Stimulated activated CD8-positive, alpha-beta memory T cell treated with anti-CD3 and anti-CD28 coated beads, Interleukin-7, amount 100 ng/mL, for 4 hours (primary cell): Measurements from ENCODE around the gene UGT1A6.
"Not testable (repeated sequence)": the region's sequence is repeated elsewhere in the genome, so short reads cannot be mapped to it uniquely, and the experiment has no call there.

ENCODE experiments used
- DNase-seq, 2 donors: peaks; one replicate each; pipeline ENCODE4 v3.0.0-alpha.2; 2020; ENCODE audit warnings: low read depth in 2 of 2

The UGT1A6 gene

GRCh38 chr2:233728723-233729301 is 36.1 kb downstream of the UGT1A6 start, which contains the start of gene UGT1A3:
TSS of gene UGT1A3 (plus strand) at chr2:233729042. CDS start at chr2:233729127, 85 bp downstream.
- DNase-seq = no peak

DNA sequence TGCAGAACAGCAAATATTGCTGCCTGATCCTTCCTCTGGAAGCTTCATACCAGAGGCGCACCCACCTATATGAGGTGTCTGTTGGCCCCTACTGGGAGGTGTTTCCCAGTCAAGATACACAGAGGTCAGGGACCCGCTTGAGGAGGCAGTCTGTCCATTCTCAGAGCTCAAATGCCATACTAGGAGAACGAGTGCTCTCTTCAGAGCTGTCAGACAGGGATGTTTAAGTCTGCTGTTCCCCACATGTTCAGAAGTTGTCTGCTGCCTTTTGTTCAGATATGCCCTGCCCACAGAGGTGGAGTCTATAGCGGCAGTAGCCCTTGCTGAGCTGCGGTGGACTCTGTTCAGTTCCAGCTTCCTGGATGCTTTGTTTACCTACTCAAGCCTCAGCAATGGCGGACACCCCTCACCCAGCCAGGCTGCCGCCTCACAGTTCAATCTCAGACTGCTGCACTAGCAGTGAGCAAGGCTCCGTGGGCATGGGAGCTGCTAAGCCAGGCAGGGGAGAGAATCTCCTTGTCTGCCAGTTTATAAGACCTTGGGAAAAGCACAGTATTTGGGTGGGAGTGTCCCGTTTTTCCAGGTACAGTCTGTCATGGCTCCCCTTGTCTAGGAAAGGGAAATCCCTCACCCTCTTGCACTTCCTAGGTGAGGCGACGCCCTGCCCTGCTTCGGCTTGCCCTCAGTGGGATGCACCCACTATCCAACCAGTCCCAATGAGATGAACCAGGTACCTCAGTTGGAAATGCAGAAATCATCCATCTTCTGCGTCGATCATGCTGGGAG is 44.4 kb downstream of the UGT1A6 start:
- not testable (repeated sequence) for DNase-seq

- no peak for DNase-seq
Observed at GRCh38 chr2:233740870-233741269, 48.2 kb downstream of the UGT1A6 start.

DNA sequence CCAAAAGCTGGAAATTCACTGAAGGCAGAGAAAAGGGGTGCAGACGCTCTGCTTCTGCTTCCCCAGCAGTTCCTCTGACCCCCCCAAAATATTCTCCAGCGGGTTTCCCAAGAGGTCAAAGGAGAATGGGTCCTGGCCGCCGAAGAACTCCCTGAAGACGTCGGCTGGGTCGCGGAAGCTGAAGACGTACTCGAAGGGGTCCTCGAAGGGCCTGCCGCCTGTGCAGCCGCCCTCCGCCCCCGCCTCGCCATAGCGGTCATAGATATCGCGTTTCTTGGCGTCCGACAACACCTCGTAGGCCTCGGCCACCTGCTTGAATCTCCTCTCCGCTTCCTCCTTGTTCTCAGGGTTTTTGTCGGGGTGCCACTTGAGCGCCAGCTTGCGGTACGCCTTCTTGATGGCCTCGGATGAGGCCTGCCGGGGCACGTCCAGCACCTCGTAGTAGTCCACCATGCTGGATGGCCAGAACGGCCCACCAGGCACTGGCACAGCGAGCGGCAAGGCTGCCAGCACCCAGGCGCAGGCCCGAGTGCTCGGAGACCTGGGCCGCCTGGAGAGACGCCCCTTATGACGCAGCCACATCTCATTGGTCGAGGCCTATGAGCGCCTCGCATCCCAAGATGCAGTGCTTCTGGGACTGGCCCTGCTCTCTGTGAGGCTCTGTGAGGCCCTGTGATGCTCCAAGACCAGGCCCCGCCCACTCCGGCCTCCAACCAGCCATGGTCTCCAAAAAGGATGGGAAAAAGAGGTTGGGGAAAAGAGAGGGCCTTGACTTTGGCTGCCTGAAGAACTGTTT is 51.0 kb downstream of the UGT1A6 start:
- no peak for DNase-seq

DNA sequence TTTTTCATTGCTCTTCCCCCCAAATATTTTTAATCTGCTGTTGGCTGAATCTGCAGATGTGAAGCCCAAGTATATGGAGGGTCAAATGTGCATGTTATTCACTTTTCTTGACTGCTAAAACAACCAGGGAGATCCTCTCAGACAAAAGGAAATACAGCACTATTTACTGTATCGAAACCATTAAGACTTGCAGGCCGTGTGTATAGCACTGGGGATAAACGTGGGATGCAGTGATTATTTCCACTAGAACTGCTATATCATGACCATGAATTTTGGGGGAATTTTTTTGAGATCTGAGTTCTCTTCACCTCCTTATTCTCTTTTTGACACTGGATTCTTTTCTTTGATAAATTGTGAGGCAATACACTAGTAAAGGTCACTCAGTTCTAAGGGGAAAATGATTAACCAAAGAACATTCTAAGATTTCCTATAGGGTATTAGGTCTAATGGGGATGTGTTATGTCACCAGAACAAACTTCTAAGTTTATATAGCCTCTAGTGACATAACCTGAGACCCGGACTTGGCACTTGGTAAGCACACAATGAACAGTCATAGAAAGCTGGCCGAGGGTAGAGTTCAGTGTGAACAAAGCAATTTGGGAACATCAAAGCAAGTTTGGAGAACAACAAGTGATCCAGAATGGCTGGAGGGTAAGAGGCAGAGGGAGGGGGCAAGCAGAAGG is 52.5 kb downstream of the UGT1A6 start:
- DNase-seq = no peak

DNA sequence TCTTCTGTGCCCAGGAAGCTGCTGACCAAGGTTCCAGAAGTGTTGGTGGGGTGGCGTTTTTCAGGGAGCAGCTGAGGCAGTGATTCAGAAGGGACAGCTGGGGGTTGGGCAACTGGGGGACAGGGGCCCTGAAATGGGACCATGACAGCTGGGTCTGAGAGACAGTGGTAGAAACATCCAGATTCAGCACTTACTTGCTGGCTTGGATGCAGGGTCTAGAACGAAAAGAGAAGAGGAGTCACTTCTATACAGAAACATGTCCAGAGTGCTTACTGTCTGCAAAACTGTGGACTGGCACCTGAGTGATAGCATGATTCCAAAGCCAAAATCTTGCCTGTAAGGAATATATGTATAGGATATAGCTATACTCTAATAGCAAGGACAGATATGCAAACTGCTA is 53.1 kb downstream of the UGT1A6 start:
- not testable (repeated sequence) for DNase-seq

- DNase-seq = no peak
Observed at GRCh38 chr2:233746475-233747282, 54.0 kb downstream of the UGT1A6 start.

DNA sequence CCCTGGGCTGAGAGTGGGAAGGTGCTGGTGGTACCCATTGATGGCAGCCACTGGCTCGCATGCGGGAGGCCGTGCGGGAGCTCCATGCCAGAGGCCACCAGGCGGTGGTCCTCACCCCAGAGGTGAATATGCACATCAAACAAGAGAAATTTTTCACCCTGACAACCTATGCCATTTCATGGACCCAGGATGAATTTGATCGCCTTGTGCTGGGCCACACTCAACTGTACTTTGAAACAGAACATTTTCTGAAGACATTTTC is 54.5 kb downstream of the UGT1A6 start:
- no peak for DNase-seq

GRCh38 chr2:233750689-233751088 is 58.0 kb downstream of the UGT1A6 start:
- DNase-seq = not testable (repeated sequence)

DNA sequence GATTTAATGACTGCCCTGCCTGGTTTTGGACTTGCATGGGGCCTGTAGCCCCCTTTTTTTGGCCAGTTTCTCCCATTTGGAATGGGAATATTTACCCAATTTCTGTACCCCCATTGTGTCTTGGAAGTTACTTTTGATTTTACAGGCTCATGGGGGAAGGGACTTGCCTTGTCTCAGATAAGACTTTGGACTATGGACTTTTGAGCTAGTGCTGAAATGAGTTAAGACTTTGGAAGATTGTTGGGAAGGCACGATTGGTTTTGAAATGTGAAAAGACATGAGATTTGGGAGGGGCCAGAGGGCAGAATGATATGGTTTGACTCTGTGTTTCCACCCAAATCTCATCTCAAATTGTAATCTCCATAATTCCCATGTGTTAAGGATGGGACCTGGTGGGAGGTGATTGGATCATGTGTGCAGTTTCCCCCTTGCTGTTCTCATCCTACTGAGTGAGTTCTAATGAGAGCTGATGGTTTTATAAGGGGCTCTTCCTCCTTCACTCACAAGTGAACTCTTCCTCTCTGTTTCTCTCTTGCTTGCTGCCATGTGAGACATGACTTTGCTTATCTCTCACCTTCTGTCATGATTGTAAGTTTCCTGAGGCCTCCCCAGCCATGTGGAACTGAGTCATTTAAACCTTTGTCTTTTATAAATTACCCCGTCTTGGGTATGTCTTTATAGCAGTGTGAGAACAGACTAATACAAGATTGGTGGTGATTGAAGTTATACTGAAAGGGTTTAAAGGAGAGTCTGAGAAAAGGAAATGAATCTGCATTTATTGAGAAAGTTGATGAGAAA is 58.7 kb downstream of the UGT1A6 start:
- DNase-seq = not testable (repeated sequence)

GRCh38 chr2:233754872-233755611 is 62.4 kb downstream of the UGT1A6 start:
- DNase-seq = no peak

- DNase-seq = no peak
Observed at GRCh38 chr2:233756429-233757081, 63.9 kb downstream of the UGT1A6 start.

DNA sequence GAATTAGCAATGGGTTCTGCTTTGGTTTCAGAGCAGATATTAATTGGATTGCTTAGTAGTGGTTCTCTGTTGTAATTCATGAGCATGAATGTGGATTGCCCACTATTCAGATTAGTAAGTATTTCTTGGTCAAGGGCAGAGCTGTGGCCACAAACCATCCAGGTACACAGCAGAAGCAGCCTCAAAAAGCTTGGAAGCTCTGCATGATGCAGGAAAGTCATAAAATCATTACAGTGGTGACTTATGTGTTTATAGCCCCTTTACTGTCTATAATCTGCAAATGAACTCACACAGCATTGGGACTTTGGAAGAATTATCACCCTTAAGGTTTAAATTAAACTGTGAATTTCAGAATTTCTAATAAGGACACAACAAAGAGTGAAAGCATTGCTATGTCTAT is 65.5 kb downstream of the UGT1A6 start:
- DNase-seq = no peak

DNA sequence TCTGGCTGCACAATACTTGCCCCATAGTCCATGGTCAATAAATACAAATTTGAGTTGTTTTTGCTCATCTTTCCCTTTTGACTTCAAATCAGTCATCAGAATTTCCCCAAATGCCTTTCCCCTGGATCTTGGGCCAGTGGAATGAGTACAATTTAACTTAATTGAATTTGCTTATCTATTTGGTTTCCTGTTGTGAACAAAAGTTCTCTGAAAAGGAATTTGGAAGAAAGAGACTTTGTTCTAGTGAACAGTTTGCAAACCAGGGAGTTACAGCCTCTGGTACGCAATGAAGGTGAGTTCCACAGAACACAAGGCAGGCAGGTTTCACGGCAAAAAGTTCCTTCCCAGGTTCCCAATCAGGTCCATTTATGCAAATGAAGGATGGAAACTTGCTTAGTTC is 66.2 kb downstream of the UGT1A6 start:
- DNase-seq = no peak

- no peak for DNase-seq
Observed at GRCh38 chr2:233760043-233760442, 67.4 kb downstream of the UGT1A6 start, which contains the start of gene UGT1A1. TSS of gene UGT1A1 (plus strand) at chr2:233760270. CDS start at chr2:233760288, 18 bp downstream.

DNA sequence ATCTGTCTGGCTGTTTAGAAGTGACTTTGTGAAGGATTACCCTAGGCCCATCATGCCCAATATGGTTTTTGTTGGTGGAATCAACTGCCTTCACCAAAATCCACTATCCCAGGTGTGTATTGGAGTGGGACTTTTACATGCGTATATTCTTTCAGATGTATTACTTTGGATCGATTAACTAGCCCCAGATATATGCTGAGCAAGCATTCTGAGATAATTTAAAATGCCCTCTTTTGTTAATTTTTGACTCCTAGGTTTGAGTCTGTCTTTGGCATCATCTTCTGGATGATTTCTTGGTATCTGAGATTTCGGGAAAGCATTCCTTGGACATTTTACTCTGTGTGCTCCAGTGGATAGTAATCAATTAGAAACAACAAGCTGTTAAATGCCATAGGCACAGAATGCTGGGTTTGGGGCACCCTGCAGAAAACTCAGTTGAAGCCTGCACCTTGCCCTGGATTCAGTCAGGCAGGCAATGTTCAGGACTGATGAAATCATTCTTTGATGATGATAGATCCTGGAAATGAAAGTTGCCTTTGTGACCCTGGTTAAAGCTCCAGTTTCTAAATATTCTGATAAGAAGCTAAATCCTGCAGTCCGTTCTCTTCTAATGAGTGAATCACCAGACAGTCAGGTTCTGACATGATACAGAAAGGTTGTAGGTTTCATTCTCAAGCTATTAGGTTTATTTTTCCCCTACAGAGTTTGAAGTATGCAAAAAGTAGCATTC is 68.5 kb downstream of the UGT1A6 start:
- no peak for DNase-seq

GRCh38 chr2:233764264-233764663 is 71.6 kb downstream of the UGT1A6 start:
- DNase-seq = no peak

- no peak for DNase-seq
Observed at GRCh38 chr2:233764761-233765160, 72.1 kb downstream of the UGT1A6 start.

GRCh38 chr2:233766416-233766815 is 73.7 kb downstream of the UGT1A6 start:
- no peak for DNase-seq
